RWPE1 (cell line): ENCODE data around the gene KCNMA1.

Experiments used
- CTCF ChIA-PET: fragments of 350-600 bp; sonication (Branson Sonifier 250); formaldehyde crosslinking; extraction: SDS; loops from one replicate; lab custom pipeline; 2021; lab: Yijun Ruan, JAX
- POLR2A ChIA-PET: fragments of 400-600 bp; formaldehyde crosslinking; extraction: SDS; loops from one replicate; lab custom pipeline; 2020; ENCODE audit warnings: antibody characterized with exemption; ENCODE audit not compliant: low non-redundant PET; lab: Yijun Ruan, JAX
- DNase-seq: peaks from one replicate; pipeline ENCODE4 v3.0.0; 2012; ENCODE audit warnings: low spot score
- H3K27ac ChIP-seq: fragments of 450-650 bp; 2 replicates; pipeline ENCODE4 v1.5.1; 2017
- TF ChIP-seq, protein P1 (sequence below): fragments of 450-650 bp; conservative IDR thresholded peaks from 2 replicates; pipeline ENCODE4 v1.5.1; 2017; ENCODE audit warnings: low read depth, mild to moderate bottlenecking

KCNMA1 gene

DNA sequence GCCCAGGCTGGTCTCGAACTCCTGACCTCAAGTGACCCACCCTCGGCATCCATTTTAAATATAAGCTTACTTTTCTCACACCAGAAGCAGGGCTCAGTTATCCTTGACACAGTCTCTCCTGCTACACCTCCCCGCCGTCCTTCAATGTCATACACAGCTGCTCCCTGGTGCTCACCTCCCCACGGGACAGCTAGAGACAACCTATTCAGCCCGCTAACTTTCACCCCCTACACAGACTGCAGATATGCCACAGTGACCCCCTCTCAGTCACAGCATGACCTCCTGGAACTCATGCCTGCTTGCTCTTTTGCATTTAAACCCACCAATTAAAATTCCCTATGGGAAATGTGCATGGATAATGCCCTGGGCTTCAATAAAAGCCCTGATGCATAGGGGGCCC is 44.2 kb upstream of the KCNMA1 start:
- TF ChIP-seq, protein P1, sequence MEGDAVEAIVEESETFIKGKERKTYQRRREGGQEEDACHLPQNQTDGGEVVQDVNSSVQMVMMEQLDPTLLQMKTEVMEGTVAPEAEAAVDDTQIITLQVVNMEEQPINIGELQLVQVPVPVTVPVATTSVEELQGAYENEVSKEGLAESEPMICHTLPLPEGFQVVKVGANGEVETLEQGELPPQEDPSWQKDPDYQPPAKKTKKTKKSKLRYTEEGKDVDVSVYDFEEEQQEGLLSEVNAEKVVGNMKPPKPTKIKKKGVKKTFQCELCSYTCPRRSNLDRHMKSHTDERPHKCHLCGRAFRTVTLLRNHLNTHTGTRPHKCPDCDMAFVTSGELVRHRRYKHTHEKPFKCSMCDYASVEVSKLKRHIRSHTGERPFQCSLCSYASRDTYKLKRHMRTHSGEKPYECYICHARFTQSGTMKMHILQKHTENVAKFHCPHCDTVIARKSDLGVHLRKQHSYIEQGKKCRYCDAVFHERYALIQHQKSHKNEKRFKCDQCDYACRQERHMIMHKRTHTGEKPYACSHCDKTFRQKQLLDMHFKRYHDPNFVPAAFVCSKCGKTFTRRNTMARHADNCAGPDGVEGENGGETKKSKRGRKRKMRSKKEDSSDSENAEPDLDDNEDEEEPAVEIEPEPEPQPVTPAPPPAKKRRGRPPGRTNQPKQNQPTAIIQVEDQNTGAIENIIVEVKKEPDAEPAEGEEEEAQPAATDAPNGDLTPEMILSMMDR: no peak
- CTCF ChIA-PET: no interaction called here
- POLR2A ChIA-PET: no interaction called here
- H3K27ac ChIP-seq: no peak overlapping the region
- no peak for DNase-seq

DNA sequence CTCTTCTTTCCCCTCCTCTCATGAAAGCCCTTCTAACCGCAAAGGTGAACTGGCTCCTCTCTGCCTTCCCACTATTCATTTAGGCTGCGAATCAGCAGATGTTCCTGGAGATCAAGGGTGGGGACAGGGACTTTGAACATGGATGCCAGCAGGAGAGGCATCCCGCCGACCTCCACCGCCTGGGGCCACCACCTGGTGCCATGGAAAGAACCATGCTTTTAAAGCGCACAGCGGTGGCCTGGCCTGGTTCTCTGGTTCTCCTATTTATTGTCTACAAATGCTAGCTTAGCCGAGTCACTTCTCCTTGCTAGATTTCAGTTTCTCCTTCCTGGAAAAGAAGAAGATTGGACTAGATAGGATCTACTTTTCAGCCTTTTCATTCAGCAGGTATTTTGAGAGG is 43.2 kb upstream of the KCNMA1 start:
- TF ChIP-seq, protein P1: no peak
- H3K27ac ChIP-seq: no peak overlapping the region
- DNase-seq: no peak
- POLR2A ChIA-PET: no interaction called here
- CTCF ChIA-PET: no interaction called here

DNA sequence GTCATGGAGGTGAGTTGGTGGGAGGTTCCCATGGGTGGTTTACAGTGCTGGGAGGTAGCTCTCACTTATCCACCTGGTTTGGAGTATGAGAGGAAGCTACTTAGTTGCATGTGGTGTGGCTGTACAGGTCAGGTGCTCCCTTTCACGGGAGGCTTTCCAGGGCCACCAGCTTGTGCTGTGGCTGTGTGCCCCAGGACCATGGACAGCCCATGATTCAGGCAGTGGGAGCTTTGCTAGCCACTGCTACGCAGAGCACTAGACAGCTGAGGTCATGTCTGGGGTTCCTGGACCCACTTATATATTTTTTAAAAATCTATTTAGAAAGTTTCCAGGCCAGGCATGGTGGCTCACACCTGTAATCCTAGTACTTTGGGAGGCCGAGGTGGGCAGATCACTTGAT is 42.5 kb upstream of the KCNMA1 start:
- POLR2A ChIA-PET: no interaction called here
- CTCF ChIA-PET: interaction anchor here (0.5 kb wide), 1 partner anchor 43 kb away, joined by 3 read pairs; the partner anchor contains the start of gene KCNMA1

DNA sequence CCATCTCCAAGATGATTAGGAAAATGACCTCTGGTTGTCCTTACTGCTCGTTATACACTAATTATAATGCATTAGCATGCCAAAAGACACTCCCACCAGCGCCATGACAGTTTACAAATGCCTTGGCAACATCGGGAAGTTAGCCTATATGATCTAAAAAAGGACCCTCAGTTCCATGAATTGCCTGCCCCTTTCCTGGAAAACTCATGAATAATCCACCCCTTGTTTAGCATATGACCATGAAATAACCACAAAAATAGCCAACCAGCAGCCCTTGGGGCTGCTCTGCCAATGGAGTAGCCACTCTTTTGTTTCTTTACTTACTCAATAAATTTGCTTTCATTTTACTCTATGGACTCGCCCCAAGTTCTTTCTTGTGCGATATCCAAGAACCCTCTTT is 41.6 kb upstream of the KCNMA1 start:
- H3K27ac ChIP-seq: no peak overlapping the region
- ChIA-PET CTCF (interaction anchor here (1.0 kb wide), 1 partner anchor 32 kb away, joined by 10 read pairs; no protein-coding TSS in a partner anchor), POLR2A (no interaction called here)
- TF ChIP-seq, protein P1: no peak
- DNase-seq: no peak

More for the DNA sequence above, 42.5 kb upstream of the KCNMA1 start:
- TF ChIP-seq, protein P1: no peak
- DNase-seq: no peak
- H3K27ac ChIP-seq: no peak overlapping the region

DNA sequence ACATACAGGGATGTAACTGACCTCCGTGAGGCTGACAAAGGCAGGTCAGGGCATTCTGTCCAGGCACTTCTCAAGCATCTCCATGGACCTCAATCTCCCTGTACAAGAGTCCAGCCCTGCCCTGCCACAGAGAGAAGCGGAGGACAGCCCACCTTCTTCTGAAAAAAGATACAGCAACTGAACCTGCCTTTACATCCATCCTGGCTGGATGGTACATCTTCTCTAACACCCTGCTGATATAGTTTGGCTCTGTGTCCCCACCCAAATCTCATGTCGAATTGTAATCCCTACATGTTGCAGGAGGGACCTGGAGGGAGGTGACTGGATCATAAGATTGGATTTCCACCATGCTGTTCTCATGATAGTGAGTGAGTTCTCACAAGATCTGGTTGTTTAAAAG is 40.5 kb upstream of the KCNMA1 start:
- H3K27ac ChIP-seq: no peak overlapping the region
- DNase-seq: no peak
- ChIA-PET POLR2A (no interaction called here), CTCF (interaction anchor here (1.0 kb wide), 1 partner anchor 34 kb away, joined by 10 read pairs; no protein-coding TSS in a partner anchor)
- TF ChIP-seq, protein P1: no peak

DNA sequence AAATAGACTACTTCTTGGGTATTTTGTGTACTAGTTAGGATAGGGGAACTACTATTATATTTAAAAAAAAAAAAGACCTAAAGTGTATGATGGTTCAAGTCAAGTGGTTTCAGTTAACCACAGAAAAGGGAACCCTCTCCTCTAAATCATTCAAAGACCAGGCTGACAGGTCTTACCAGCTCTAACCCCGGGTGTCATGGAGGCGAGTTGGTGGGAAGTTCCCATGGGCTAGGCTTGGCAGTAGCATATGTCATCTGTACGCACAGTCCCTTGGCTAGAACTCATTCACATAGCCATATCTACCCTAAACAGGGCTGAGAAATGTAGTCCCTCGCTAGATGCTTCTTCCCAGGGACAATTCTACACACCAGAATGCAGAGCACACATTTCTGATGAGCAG is 37.7 kb upstream of the KCNMA1 start:
- TF ChIP-seq, protein P1: no peak
- ChIA-PET CTCF (no interaction called here), POLR2A (no interaction called here)

More for the DNA sequence above, 37.7 kb upstream of the KCNMA1 start:
- DNase-seq: no peak
- no peak overlapping the region for H3K27ac ChIP-seq
